AG09319 (cell line): ENCODE data around the gene CNTNAP2.

Source experiments
- DNase-seq: peaks from one replicate; pipeline ENCODE4 v3.0.0-alpha.2; 2010; ENCODE audit warnings: low read depth; ENCODE audit errors: extremely low read depth
- CTCF ChIP-seq: IDR thresholded peaks from 2 replicates; pipeline ENCODE4 v1.5.1; 2011; ENCODE audit warnings: low read depth, mild to moderate bottlenecking, inconsistent platforms, low read length, moderate library complexity

CNTNAP2 gene

DNA sequence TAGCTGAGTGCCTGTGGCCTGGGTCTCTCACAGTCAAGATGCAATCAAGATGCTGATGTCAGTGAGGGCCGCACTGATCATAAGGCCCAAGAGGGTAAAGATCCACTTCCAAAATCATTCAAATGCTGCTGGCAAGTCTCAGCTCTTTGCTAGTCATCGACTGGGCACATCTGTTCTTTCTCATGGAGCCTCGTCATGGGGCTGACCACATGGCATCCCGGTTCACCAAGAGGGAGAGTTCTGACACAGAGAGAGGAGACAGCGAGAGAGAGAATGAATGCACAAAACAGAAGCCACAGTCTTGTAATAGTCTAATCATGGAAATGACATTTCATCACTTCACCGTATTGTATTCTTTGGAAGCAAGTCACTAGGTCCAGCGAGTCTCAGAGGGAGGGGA, 1406.5 kb downstream of the CNTNAP2 start:
- no peak for DNase-seq
- no peak for TF ChIP-seq CTCF

- DNase-seq: no peak
- no peak for TF ChIP-seq CTCF
These were observed 1408.2 kb downstream of the CNTNAP2 start for GRCh38 chr7:147524726-147525250.

DNA sequence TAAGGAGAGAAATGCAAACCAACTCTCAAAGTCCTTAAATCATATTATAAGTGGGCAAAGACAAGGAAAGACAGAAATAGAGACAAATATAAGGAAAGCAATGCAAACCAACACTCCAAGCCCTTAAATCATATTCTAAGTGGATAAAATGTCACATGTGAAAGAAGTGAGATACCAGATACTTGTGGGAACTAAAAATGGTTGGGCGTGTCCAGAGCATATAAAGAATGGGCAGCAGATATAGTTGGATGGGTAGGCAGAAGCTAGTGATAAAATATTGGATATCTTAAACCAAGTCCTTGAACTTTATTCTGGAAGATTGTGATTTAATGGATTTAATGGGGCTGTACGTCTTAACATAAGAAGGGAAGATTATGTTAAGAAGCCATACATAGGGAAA, 1408.7 kb downstream of the CNTNAP2 start:
- DNase-seq: no peak
- no peak for TF ChIP-seq CTCF

- no peak for DNase-seq
- TF ChIP-seq CTCF: no peak
These were observed 1419.1 kb downstream of the CNTNAP2 start for GRCh38 chr7:147535701-147536111.

DNA sequence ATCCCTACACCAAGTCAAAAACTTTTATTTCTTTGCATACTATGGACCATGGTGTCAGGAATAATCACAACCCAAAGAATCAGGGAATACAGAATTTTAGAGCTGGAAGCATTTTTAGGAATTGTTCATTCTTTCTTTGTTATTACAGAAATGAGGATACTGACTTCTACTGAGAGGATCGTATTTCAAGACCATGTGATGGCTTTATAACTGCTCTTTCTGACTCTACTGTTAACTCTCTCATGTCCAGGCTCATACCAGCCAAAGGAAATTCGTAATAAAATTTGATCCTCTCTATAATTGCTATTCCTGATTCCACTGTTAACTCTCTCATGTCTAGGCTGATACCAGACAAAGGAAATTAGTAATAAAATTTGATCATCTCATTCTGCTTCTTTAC, 1423.1 kb downstream of the CNTNAP2 start:
- TF ChIP-seq CTCF: no peak
- no peak for DNase-seq

DNA sequence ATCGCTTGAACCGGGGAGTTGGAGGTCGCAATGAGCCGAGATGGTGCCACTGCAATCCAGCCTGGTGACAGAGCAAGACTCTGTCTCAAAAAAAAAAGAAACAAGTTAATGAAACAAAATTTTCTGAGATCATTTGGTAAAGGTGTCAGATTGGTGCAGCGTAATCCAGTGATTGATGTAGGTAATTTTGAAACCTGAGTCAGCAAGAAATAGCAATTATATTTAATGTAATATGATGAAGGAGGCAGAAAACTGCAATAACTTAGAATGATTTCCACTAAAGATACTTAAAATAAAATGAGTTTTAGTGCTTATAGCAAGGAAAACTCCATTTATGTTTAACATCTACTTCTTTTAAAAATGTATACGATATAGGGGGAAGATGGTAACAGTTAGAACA, 1424.1 kb downstream of the CNTNAP2 start:
- no peak for TF ChIP-seq CTCF
- no peak for DNase-seq

GRCh38 chr7:147541261-147541660, 1424.7 kb downstream of the CNTNAP2 start:
- no peak for TF ChIP-seq CTCF

More at GRCh38 chr7:147541261-147541660, 1424.7 kb downstream of the CNTNAP2 start:
- no peak for DNase-seq
